ENCODE results near the gene CD3E.

Gene CD3E

GRCh38 chr11:118276422-118276821 is 28.1 kb upstream of the CD3E start:
- no peaks in the 10 kb centered on the region for H4K20me1 ChIP-seq (ENCODE audit: insufficient read depth, low read length, poor library complexity, severe bottlenecking)
- no peaks in the 10 kb centered on the region for H3K9me2 ChIP-seq (replicated peaks; ENCODE audit: low read depth, low read length)
- TF ChIP-seq, protein P1, sequence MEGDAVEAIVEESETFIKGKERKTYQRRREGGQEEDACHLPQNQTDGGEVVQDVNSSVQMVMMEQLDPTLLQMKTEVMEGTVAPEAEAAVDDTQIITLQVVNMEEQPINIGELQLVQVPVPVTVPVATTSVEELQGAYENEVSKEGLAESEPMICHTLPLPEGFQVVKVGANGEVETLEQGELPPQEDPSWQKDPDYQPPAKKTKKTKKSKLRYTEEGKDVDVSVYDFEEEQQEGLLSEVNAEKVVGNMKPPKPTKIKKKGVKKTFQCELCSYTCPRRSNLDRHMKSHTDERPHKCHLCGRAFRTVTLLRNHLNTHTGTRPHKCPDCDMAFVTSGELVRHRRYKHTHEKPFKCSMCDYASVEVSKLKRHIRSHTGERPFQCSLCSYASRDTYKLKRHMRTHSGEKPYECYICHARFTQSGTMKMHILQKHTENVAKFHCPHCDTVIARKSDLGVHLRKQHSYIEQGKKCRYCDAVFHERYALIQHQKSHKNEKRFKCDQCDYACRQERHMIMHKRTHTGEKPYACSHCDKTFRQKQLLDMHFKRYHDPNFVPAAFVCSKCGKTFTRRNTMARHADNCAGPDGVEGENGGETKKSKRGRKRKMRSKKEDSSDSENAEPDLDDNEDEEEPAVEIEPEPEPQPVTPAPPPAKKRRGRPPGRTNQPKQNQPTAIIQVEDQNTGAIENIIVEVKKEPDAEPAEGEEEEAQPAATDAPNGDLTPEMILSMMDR (conservative IDR thresholded peaks at IDR 0.05; ENCODE audit: low read length), result no peak
- no peak for TF ChIP-seq EZH2phosphoT487 (IDR thresholded peaks at IDR 0.05; ENCODE audit: borderline replicate concordance)
- H3K9me3 ChIP-seq (ENCODE audit: insufficient read depth, low read depth, low read length), result no peaks in the 10 kb centered on the region
- no peak overlapping the region for H2AFZ ChIP-seq (ENCODE audit: low read length)
- no peaks in the 10 kb centered on the region for H3K79me2 ChIP-seq (ENCODE audit: insufficient read depth, low read length)
- no peaks in the 10 kb centered on the region for H3F3A ChIP-seq (ENCODE audit: low read depth)
- H3K4me2 ChIP-seq (ENCODE audit: low read depth, low read length, poor library complexity, severe bottlenecking), result no peak overlapping the region
- H3K4me3 ChIP-seq (ENCODE audit: low read length, poor library complexity, severe bottlenecking), result no peak overlapping the region
- H3K9ac ChIP-seq (ENCODE audit: low read depth, low read length, poor library complexity, severe bottlenecking), result no peak overlapping the region
- H3K27me3 ChIP-seq (ENCODE audit: insufficient read depth, low read length, poor library complexity, severe bottlenecking), result peaks cover 5% of the 10 kb centered on the region
- H3K36me3 ChIP-seq (ENCODE audit: insufficient read depth, low read length), result no peaks in the 10 kb centered on the region
- H3K4me1 ChIP-seq (ENCODE audit: insufficient read depth, low read length, poor library complexity, severe bottlenecking), result peaks cover 7% of the 10 kb centered on the region

DNA sequence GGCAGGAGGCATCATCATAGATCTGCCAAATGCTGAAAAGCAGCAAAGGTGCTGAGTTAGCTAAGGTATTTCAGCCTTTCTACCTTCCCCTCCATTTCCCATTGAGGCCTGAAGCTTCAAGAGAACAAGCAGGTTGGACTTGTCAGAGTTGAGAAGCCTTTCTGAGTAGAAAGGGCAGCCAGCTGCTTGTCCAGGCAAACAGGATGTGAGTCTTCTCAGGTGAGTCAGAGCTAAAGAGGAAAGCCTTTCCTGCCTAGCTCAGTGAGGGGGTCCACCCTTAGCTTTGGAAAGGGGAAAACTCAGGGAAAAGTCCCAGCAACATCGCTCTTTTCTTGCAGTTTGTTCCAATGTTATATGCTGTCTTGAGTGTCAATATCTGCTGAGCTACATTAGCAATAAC is 27.2 kb upstream of the CD3E start:
- no peak overlapping the region for H3K9ac ChIP-seq (ENCODE audit: low read depth, low read length, poor library complexity, severe bottlenecking)
- TF ChIP-seq, protein P1 (conservative IDR thresholded peaks at IDR 0.05; ENCODE audit: low read length), result no peak
- no peak for TF ChIP-seq EZH2phosphoT487 (IDR thresholded peaks at IDR 0.05; ENCODE audit: borderline replicate concordance)
- no peak overlapping the region for H3K4me2 ChIP-seq (ENCODE audit: low read depth, low read length, poor library complexity, severe bottlenecking)
- no peak overlapping the region for H2AFZ ChIP-seq (ENCODE audit: low read length)
- H3K36me3 ChIP-seq (ENCODE audit: insufficient read depth, low read length), result no peaks in the 10 kb centered on the region
- H3K4me3 ChIP-seq (ENCODE audit: low read length, poor library complexity, severe bottlenecking), result no peak overlapping the region
- no peaks in the 10 kb centered on the region for H3K79me2 ChIP-seq (ENCODE audit: insufficient read depth, low read length)
- no peaks in the 10 kb centered on the region for H4K20me1 ChIP-seq (ENCODE audit: insufficient read depth, low read length, poor library complexity, severe bottlenecking)
- no peaks in the 10 kb centered on the region for H3K27me3 ChIP-seq (ENCODE audit: insufficient read depth, low read length, poor library complexity, severe bottlenecking)
- H3K9me2 ChIP-seq (replicated peaks; ENCODE audit: low read depth, low read length), result no peaks in the 10 kb centered on the region
- peaks cover 8% of the 10 kb centered on the region for H3K4me1 ChIP-seq (ENCODE audit: insufficient read depth, low read length, poor library complexity, severe bottlenecking)
- H3F3A ChIP-seq (ENCODE audit: low read depth), result no peaks in the 10 kb centered on the region
- H3K9me3 ChIP-seq (ENCODE audit: insufficient read depth, low read depth, low read length), result no peaks in the 10 kb centered on the region

DNA sequence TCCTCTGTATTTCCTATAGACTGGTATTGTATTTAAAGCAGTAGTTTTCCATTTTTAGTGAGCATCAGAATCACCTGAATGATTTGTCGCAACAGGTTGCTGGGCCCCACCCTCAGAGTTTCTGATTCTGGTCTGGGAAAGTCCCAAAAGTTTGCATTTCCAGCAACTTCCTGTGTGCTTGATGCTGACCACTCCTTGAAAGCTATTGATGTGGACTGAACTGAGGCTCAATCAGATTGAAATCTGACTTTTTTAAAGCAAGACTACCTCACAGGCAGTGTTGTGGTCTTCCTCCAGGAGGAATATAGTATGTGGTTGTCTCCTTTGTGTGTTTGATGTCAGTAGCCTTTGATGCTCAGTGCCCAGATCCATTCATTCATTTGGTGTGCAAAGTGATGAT is 23.2 kb upstream of the CD3E start:
- H3K36me3 ChIP-seq (ENCODE audit: insufficient read depth, low read length), result no peaks in the 10 kb centered on the region
- H3K4me2 ChIP-seq (ENCODE audit: low read depth, low read length, poor library complexity, severe bottlenecking), result no peak overlapping the region
- H2AFZ ChIP-seq (ENCODE audit: low read length), result no peak overlapping the region
- no peak overlapping the region for H3K4me3 ChIP-seq (ENCODE audit: low read length, poor library complexity, severe bottlenecking)
- H3K4me1 ChIP-seq (ENCODE audit: insufficient read depth, low read length, poor library complexity, severe bottlenecking), result peaks cover 8% of the 10 kb centered on the region
- H3F3A ChIP-seq (ENCODE audit: low read depth), result no peaks in the 10 kb centered on the region
- H4K20me1 ChIP-seq (ENCODE audit: insufficient read depth, low read length, poor library complexity, severe bottlenecking), result no peaks in the 10 kb centered on the region
- no peak overlapping the region for H3K9ac ChIP-seq (ENCODE audit: low read depth, low read length, poor library complexity, severe bottlenecking)
- no peaks in the 10 kb centered on the region for H3K9me3 ChIP-seq (ENCODE audit: insufficient read depth, low read depth, low read length)
- no peaks in the 10 kb centered on the region for H3K9me2 ChIP-seq (replicated peaks; ENCODE audit: low read depth, low read length)
- H3K79me2 ChIP-seq (ENCODE audit: insufficient read depth, low read length), result no peaks in the 10 kb centered on the region
- no peaks in the 10 kb centered on the region for H3K27me3 ChIP-seq (ENCODE audit: insufficient read depth, low read length, poor library complexity, severe bottlenecking)
- no peak for TF ChIP-seq EZH2phosphoT487 (IDR thresholded peaks at IDR 0.05; ENCODE audit: borderline replicate concordance)
- TF ChIP-seq, protein P1 (conservative IDR thresholded peaks at IDR 0.05; ENCODE audit: low read length), result no peak

Data from Loucy (cell line).